KMS-11 (cell line): ENCODE data around the gene PHKG1.
"Not testable (repeated sequence)": the region's sequence is repeated elsewhere in the genome, so short reads cannot be mapped to it uniquely, and the experiment has no call there.

ENCODE experiments used
- H2AFZ ChIP-seq: fragments of 200-600 bp; sonication (generic); 2 replicates; pipeline ENCODE4 v1.6.1; 2016; ENCODE audit warnings: antibody characterized with exemption, mixed run types, low read depth
- H3K27ac ChIP-seq: fragments of 200-600 bp; sonication (generic); 2 replicates; pipeline ENCODE4 v1.6.1; 2016; ENCODE audit warnings: mild to moderate bottlenecking, mixed run types
- H3K27me3 ChIP-seq: fragments of 200-600 bp; sonication (generic); 2 replicates; pipeline ENCODE4 v1.6.1; 2017; ENCODE audit warnings: mild to moderate bottlenecking, low read depth, mixed run types, moderate library complexity; ENCODE audit not compliant: insufficient read depth
- H3K36me3 ChIP-seq: fragments of 200-600 bp; sonication (generic); 2 replicates; pipeline ENCODE4 v1.6.1; 2017; ENCODE audit warnings: mild to moderate bottlenecking, mixed run types; ENCODE audit not compliant: insufficient read depth
- H3K4me1 ChIP-seq: fragments of 200-600 bp; sonication (generic); 2 replicates; pipeline ENCODE4 v1.6.1; 2016; ENCODE audit warnings: mild to moderate bottlenecking, low read depth, mixed run types; ENCODE audit not compliant: poor library complexity, severe bottlenecking
- H3K4me2 ChIP-seq: fragments of 200-600 bp; sonication (generic); 2 replicates; pipeline ENCODE4 v1.7.0; 2016; ENCODE audit warnings: mild to moderate bottlenecking, mixed run types
- H3K4me3 ChIP-seq: fragments of 200-600 bp; sonication (generic); IDR thresholded peaks from 2 replicates; pipeline ENCODE4 v1.6.1; 2017; ENCODE audit warnings: low read depth, low read length, mixed read lengths; ENCODE audit not compliant: insufficient read depth
- H3K79me2 ChIP-seq: fragments of 200-600 bp; sonication (generic); 2 replicates; pipeline ENCODE4 v1.6.1; 2016; ENCODE audit warnings: low read depth, mixed run types; ENCODE audit not compliant: insufficient read depth
- H3K9ac ChIP-seq: fragments of 200-600 bp; sonication (generic); 2 replicates; pipeline ENCODE4 v1.6.1; 2016; ENCODE audit warnings: mild to moderate bottlenecking, mixed run types
- H4K20me1 ChIP-seq: fragments of 200-600 bp; sonication (generic); 2 replicates; pipeline ENCODE4 v1.6.1; 2016; ENCODE audit warnings: mild to moderate bottlenecking, mixed run types; ENCODE audit not compliant: insufficient read depth
- CTCF ChIP-seq: fragments of 200-600 bp; sonication (generic); conservative IDR thresholded peaks from 2 replicates; pipeline ENCODE4 v1.6.1; 2017; ENCODE audit warnings: low read depth, mild to moderate bottlenecking, antibody characterized with exemption, low read length, moderate library complexity, mixed read lengths

The PHKG1 gene

GRCh38 chr7:56124981-56125380, 32.2 kb upstream of the PHKG1 start:
- Histone ChIP-seq H3K79me2 (no peaks in the 10 kb centered on the region), H3K4me1 (peaks cover 26% of the 10 kb centered on the region), H3K9ac (no peak overlapping the region), H3K4me3 (no peak overlapping the region), H4K20me1 (no peaks in the 10 kb centered on the region), H3K4me2 (no peak overlapping the region), H2AFZ (no peak overlapping the region), H3K27me3 (no peaks in the 10 kb centered on the region), H3K36me3 (no peaks in the 10 kb centered on the region), H3K27ac (no peak overlapping the region)
- no peak for TF ChIP-seq CTCF

GRCh38 chr7:56121440-56121839, 28.7 kb upstream of the PHKG1 start:
- Histone ChIP-seq H3K4me3 (no peak overlapping the region), H3K27ac (no peak overlapping the region), H3K27me3 (no peaks in the 10 kb centered on the region), H4K20me1 (no peaks in the 10 kb centered on the region), H3K79me2 (no peaks in the 10 kb centered on the region), H2AFZ (no peak overlapping the region), H3K36me3 (no peaks in the 10 kb centered on the region), H3K9ac (no peak overlapping the region), H3K4me2 (no peak overlapping the region), H3K4me1 (peaks cover 7% of the 10 kb centered on the region)
- TF ChIP-seq CTCF, result no peak

GRCh38 chr7:56115852-56116538, 23.2 kb upstream of the PHKG1 start, which contains the start of gene NUPR2:
Gene NUPR2, minus strand, starts transcription at chr7:56116417. Its CDS starts 103 bp downstream, at chr7:56116314.
- no peak for TF ChIP-seq CTCF
- H3K79me2 ChIP-seq, result no peaks in the 10 kb centered on the region
- no peaks in the 10 kb centered on the region for H4K20me1 ChIP-seq
- H3K9ac ChIP-seq, result no peak within 1 kb of the TSS
- no peak within 1 kb of the TSS for H3K4me2 ChIP-seq
- no peaks in the 10 kb centered on the region for H3K36me3 ChIP-seq
- H3K27ac ChIP-seq, result no peak within 1 kb of the TSS
- no peaks in the 10 kb centered on the region for H3K4me1 ChIP-seq
- no peak within 1 kb of the TSS for H2AFZ ChIP-seq
- H3K27me3 ChIP-seq, result no peaks in the 10 kb centered on the region
- H3K4me3 ChIP-seq, result no peak within 1 kb of the TSS

- H3K4me2 ChIP-seq, H3K4me1 ChIP-seq, H3K27ac ChIP-seq, H3K9ac ChIP-seq, H3K4me3 ChIP-seq, H3K36me3 ChIP-seq, H2AFZ ChIP-seq, H3K79me2 ChIP-seq, H3K27me3 ChIP-seq, H4K20me1 ChIP-seq: not testable (repeated sequence)
Observed at GRCh38 chr7:56112244-56112643, 19.5 kb upstream of the PHKG1 start.

- H4K20me1 ChIP-seq, result no peaks in the 10 kb centered on the region
- H3K4me2 ChIP-seq, result no peak overlapping the region
- H3K4me3 ChIP-seq, result no peak overlapping the region
- H3K36me3 ChIP-seq, result no peaks in the 10 kb centered on the region
- no peak overlapping the region for H3K27ac ChIP-seq
- H3K4me1 ChIP-seq, result peaks cover 13% of the 10 kb centered on the region
- TF ChIP-seq CTCF, result no peak
- H3K79me2 ChIP-seq, result peaks cover 7% of the 10 kb centered on the region
- H3K27me3 ChIP-seq, result no peaks in the 10 kb centered on the region
- H3K9ac ChIP-seq, result no peak overlapping the region
- no peak overlapping the region for H2AFZ ChIP-seq
Observed at GRCh38 chr7:56110611-56111010, 17.9 kb upstream of the PHKG1 start.
